ENCODE measurements around the gene MAPT.

The MAPT gene

DNA sequence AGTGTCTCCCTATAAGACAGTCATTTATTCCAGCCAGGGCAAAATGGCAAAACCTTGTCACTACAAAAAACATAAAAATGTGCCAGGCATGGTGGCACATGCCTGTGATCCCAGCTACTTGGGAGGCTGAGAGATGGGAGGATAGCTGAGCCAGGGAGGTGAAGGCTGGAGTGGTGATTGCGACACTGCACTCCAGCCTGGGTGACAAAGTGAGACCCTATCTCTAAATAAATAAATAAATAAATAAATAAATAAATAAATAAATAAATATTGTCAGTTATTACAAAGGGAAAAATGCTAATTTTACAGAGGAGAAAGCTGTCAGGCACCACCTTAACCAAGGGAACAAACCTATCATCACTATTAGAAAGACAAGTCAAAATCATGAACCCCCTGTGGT, 180.2 kb downstream of the MAPT start:
- DNase-seq, result no peak
